Tibial artery (tissue), 4 donors: ENCODE results near the gene FMNL1.
A peak's percentile ranks its signal among the peaks of the same experiment; 100 is the strongest.

Experiments
- DNase-seq, 2 donors: peaks; one replicate each; pipeline ENCODE4 v3.0.0-alpha.2; 2019
- H3K27ac ChIP-seq, 2 donors: fragments of 200-600 bp; sonication (generic) in 1 of 2; 1 replicate in 1 of 2; 2 replicates in 1 of 2; pipeline ENCODE4 v1.5.1; 2018 to 2019; ENCODE audit warnings: mild to moderate bottlenecking in 1 of 2
- H3K27me3 ChIP-seq, 2 donors: fragments of 200-600 bp; sonication (generic) in 1 of 2; one replicate each; pipeline versions ENCODE4 v1.5.1 to v1.6.0; 2016 to 2019
- H3K36me3 ChIP-seq, 3 donors: fragments of 200-600 bp; sonication (generic) in 2 of 3; one replicate each; pipeline ENCODE4 v1.5.1; 2016 to 2019; ENCODE audit warnings: mild to moderate bottlenecking in 2 of 3
- H3K4me1 ChIP-seq, 4 donors: fragments of 200-600 bp; sonication (generic) in 2 of 4; 1 replicate in 3 of 4; 2 replicates in 1 of 4; pipeline ENCODE4 v1.5.1; 2016 to 2019
- H3K4me3 ChIP-seq, 2 donors: fragments of 200-600 bp; sonication (generic) in 1 of 2; 1 replicate in 1 of 2; 2 replicates in 1 of 2; pipeline ENCODE4 v1.5.1; 2018 to 2019; ENCODE audit warnings: mild to moderate bottlenecking in 2 of 2
- H3K9me3 ChIP-seq, 3 donors: fragments of 200-600 bp; sonication (generic) in 1 of 3; one replicate each; pipeline ENCODE4 v1.5.1; 2016 to 2019
- intact Hi-C: fragments of 100-400 bp; cut with DNase I; formaldehyde crosslinking; loops from one replicate; pipeline ENCODE4 v1.15.0; 2023; ENCODE audit warnings: low total_unique reads
- TF ChIP-seq, protein P1 (sequence below), 2 experiments: fragments of 200-600 bp in 1 of 2; fragments of 450-650 bp in 1 of 2; IDR thresholded peaks; one replicate each; pipeline ENCODE4 v1.5.1; 2017 to 2019; ENCODE audit warnings: antibody characterized with exemption in 2 of 2, mild to moderate bottlenecking in 1 of 2, moderate library complexity in 1 of 2

The FMNL1 gene

DNA sequence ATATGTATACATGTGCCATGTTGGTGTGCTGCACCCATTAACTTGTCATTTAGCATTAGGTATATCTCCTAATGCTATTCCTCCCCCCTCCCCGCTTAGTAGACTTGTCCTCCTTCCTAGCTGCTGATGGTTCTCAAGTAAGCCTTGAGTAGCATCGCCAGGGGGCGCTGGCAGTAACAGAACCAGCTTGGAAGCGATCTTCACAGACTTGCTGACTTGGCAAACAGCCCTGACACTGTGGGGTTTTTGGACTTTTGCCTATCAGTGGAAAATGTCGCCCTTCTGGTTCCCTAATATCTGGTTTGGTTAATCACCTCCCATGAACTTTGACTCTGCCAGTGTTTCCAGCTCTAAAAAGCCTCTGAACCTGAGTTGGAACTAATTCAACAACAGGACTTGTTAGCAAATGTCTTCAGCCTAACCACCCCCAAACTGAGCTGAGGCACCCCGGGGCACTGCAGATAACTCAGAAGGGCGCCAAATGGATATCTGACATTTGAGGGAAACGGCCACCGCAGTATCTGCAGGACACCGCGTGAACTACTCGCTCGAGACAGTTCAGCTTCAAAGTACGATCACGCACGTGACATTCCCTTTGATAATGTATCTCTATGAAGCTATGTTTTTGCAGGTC is 55.6 kb downstream of the FMNL1 start:
- TF ChIP-seq, protein P1, sequence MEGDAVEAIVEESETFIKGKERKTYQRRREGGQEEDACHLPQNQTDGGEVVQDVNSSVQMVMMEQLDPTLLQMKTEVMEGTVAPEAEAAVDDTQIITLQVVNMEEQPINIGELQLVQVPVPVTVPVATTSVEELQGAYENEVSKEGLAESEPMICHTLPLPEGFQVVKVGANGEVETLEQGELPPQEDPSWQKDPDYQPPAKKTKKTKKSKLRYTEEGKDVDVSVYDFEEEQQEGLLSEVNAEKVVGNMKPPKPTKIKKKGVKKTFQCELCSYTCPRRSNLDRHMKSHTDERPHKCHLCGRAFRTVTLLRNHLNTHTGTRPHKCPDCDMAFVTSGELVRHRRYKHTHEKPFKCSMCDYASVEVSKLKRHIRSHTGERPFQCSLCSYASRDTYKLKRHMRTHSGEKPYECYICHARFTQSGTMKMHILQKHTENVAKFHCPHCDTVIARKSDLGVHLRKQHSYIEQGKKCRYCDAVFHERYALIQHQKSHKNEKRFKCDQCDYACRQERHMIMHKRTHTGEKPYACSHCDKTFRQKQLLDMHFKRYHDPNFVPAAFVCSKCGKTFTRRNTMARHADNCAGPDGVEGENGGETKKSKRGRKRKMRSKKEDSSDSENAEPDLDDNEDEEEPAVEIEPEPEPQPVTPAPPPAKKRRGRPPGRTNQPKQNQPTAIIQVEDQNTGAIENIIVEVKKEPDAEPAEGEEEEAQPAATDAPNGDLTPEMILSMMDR (IDR thresholded peaks at IDR 0.05), result peak; percentile 75 to 93
- Histone ChIP-seq H3K27ac (peak overlapping the region in 1 of 2 donors; percentile 18), H3K4me3 (no peak overlapping the region), H3K9me3 (no peaks in the 10 kb centered on the region), H3K36me3 (peaks cover 10 to 41% (median 23%) of the 10 kb centered on the region in 3 donors), H3K4me1 (peaks cover 3 to 16% (median 12%) of the 10 kb centered on the region in 4 donors), H3K27me3 (no peaks in the 10 kb centered on the region)
- peak; percentile 93 to 95 for DNase-seq
- intact Hi-C loops, result no loop called here

DNA sequence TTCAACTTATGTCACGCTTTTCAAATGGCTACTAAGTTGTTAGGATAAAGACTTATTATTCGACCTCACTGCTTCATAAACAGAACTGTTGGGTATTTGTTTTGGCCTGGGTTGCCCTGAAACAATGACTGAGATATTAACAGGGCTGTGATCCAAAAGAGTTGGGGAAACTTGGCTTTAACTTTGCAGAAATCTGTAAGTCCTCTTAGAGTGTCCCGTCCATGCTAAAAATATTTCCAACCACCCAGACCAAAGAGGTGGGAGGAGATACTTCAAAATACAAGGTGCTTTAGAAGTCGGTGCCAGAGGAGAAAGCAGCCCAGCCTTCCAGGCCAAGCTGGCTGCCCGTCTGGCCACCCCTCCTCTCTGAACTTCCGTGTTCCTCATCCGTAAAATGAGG is 56.3 kb downstream of the FMNL1 start:
- Histone ChIP-seq H3K27ac (peak overlapping the region in 1 of 2 donors; percentile 18), H3K36me3 (peaks cover 13 to 41% (median 22%) of the 10 kb centered on the region in 3 donors), H3K4me3 (no peak overlapping the region), H3K9me3 (no peaks in the 10 kb centered on the region), H3K27me3 (no peaks in the 10 kb centered on the region), H3K4me1 (peaks cover 3 to 16% (median 12%) of the 10 kb centered on the region in 4 donors)
- TF ChIP-seq, protein P1 (IDR thresholded peaks at IDR 0.05), result no peak
- no peak for DNase-seq
- intact Hi-C loops, result loop anchor here (2.0 kb wide), 1 partner anchor 107 kb away; no protein-coding TSS in a partner anchor

DNA sequence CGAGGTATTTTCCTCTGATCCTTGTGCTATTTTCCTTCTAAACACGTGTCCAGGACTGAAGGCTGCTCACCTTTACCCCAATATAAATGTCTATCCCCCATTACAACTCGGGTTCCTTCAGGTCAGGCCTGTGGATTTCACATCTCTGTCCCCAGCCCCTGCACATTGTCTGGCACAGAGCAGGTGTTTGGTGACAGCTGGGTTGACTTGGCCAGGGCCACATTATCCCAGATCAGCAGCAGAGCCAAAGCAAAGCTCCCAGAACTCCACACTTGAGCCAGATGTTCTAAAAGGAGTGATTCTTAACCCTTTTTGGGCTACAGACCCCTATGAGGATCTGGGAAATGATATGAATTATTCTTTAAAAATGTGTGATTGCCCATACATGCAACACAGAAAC is 58.2 kb downstream of the FMNL1 start:
- no peaks in the 10 kb centered on the region for H3K9me3 ChIP-seq
- peaks cover 22 to 44% (median 24%) of the 10 kb centered on the region in 3 donors for H3K36me3 ChIP-seq
- no peaks in the 10 kb centered on the region for H3K27me3 ChIP-seq
- no peak overlapping the region for H3K27ac ChIP-seq
- peaks cover 3 to 16% (median 12%) of the 10 kb centered on the region in 4 donors for H3K4me1 ChIP-seq
- no peak for DNase-seq
- TF ChIP-seq, protein P1 (IDR thresholded peaks at IDR 0.05), result no peak
- H3K4me3 ChIP-seq, result no peak overlapping the region
- intact Hi-C loops, result loop anchor here (2.0 kb wide), 1 partner anchor 105 kb away; no protein-coding TSS in a partner anchor

DNA sequence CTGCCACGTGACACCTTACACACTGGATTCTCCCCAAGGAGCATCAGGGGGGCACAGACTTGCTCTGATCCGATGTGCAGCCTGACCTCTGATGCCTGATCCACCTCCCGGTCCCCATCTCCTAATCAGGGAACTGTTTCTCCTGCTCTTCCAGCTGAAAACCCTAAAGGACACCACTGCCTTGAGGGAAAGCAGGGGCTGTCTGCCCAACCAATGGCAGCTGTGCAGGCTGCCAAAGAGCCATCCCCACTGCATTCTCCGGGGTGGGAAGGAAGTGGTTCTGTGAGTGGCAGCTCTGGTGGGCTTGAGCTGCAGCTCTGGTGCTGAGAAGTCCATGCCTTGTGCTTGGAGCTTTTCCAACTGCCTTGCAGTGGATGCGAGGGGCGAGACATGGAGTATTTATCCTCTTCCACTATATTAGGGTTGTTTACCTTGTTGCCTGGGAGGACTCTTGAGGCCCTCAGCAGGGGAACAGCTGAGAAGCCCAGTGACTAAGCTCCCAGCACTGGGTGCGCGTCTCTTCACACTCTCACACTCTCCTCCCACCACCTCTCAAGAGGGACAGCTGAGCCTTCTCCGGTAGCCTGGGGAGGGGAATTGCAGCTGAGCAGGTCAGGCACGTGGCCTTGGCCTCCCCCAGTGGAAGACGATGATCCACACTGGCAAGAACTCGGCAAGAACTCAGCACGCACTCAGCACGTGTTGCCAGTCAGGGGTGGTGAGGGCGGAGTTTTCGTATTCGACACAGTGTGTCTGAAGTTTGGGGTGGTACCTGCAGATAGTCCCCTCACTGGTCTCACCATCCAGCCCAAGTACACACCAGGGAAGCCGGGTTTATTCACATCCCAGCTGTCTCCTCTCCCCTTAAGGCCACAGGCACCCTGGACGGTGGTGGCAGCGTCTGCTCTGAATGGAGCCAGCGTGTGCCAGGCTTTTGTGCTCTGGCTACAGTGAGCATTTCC is 61.3 kb downstream of the FMNL1 start:
- intact Hi-C loops, result no loop called here
- TF ChIP-seq, protein P1 (IDR thresholded peaks at IDR 0.05), result no peak
- peaks cover 0 to 12% (median 6%) of the 10 kb centered on the region in 4 donors for H3K4me1 ChIP-seq

DNA sequence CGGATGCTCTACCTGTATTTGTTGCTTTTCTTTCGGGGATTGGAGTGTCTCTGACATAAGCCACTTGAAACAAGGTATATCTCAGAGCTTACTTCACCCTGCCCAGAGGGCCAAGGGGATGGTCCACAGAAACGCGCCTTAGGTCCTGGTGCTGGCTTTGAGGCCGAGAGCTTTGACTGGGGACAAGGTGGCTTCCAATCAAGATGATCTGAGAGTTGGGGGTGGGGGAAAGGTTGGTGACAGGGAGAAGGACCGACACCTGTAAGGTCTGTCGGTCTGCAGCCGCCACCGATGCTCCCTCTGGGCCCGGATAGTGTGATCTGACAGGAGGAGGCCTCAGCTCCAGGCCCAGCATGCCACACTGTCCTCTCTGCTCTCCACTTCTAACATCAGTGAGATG is 62.0 kb downstream of the FMNL1 start:
- Histone ChIP-seq H3K9me3 (no peaks in the 10 kb centered on the region), H3K36me3 (peaks cover 38 to 77% (median 58%) of the 10 kb centered on the region in 3 donors), H3K27ac (no peak overlapping the region), H3K4me3 (no peak overlapping the region), H3K4me1 (peaks cover 0 to 6% (median under 1%) of the 10 kb centered on the region in 4 donors), H3K27me3 (no peaks in the 10 kb centered on the region)
- TF ChIP-seq, protein P1 (IDR thresholded peaks at IDR 0.05), result no peak
- intact Hi-C loops, result no loop called here
- DNase-seq, result no peak

More for the DNA sequence above, 61.3 kb downstream of the FMNL1 start:
- H3K27ac ChIP-seq, result no peak overlapping the region
- H3K27me3 ChIP-seq, result no peaks in the 10 kb centered on the region
- no peak overlapping the region for H3K4me3 ChIP-seq
- DNase-seq, result no peak
- H3K36me3 ChIP-seq, result peaks cover 37 to 71% (median 52%) of the 10 kb centered on the region in 3 donors
- no peaks in the 10 kb centered on the region for H3K9me3 ChIP-seq
